Measurements from ENCODE around the gene ESYT2. TPM values are rescaled to one million over a fixed set of nuclear protein-coding genes. Genes with fewer than 3 reads are reported as not detected.

ESYT2 gene
- total RNA-seq, 5 donors from 2014 or later (not counting 1 experiment from before 2014, with no cell fraction given), result 99.0 to 122 (median 116) TPM

- H3K9me3 ChIP-seq, result no peaks in the 10 kb centered on the region
- DNase-seq (no peak), ATAC-seq (replicated peaks in 1 of 4) (no peak)
- no peak overlapping the region for H3K27ac ChIP-seq (ENCODE audit: low read length)
- Mint-ChIP-seq H3K4me1 (peaks cover 28 to 46% (median 40%) of the 10 kb centered on the region in 3 donors), H3K36me3 (peaks cover 63% of the 10 kb centered on the region), H3K9me3 (no peaks in the 10 kb centered on the region), H3K4me3 (no peak overlapping the region), H3K27me3 (no peaks in the 10 kb centered on the region), H3K27ac (peak overlapping the region in 1 of 2 donors; percentile 2)
- POLR2A ChIA-PET, result interaction anchor here in 1 of 2 donors (0.7 kb wide), 1 partner anchor 76 kb away, joined by 3 read pairs; no protein-coding TSS in a partner anchor
- H3K36me3 ChIP-seq (ENCODE audit: control insufficient read depth in 2 of 2, extremely low read depth in 1 of 2, insufficient read depth in 1 of 2, low read length in 1 of 2), result peaks cover 3 to 63% of the 10 kb centered on the region in 2 donors
- 96% methylated on average over 11 of the region's 11 CpGs for WGBS (ENCODE audit: insufficient coverage)
- H3K4me3 ChIP-seq (ENCODE audit: control insufficient read depth in 1 of 2, extremely low read depth in 1 of 2, low read length in 1 of 2), result no peak overlapping the region
- H3K27me3 ChIP-seq (replicated peaks in 1 of 2; ENCODE audit: control insufficient read depth in 2 of 2, extremely low read depth in 1 of 2, insufficient read depth in 2 of 2, low read length in 1 of 2), result no peaks in the 10 kb centered on the region
- H3K4me1 ChIP-seq (ENCODE audit: control insufficient read depth in 1 of 2, extremely low read depth in 1 of 2, insufficient read depth in 2 of 2, low read length in 2 of 2), result peaks cover 7 to 22% of the 10 kb centered on the region in 2 experiments
- CTCF ChIA-PET, result no interaction called here
Measured at GRCh38 chr7:158772916-158773315, 56.4 kb downstream of the ESYT2 start.

- Mint-ChIP-seq H3K9me3 (no peaks in the 10 kb centered on the region), H3K4me1 (peaks cover 27 to 33% (median 30%) of the 10 kb centered on the region in 3 donors), H3K27ac (peak overlapping the region in 1 of 2 donors; percentile 64), H3K4me3 (no peak overlapping the region), H3K36me3 (peaks cover 62% of the 10 kb centered on the region), H3K27me3 (no peaks in the 10 kb centered on the region)
- ChIA-PET CTCF (no interaction called here), POLR2A (interaction anchor here in 1 of 2 donors (0.7 kb wide), 1 partner anchor 18 kb away, joined by 5 read pairs; no protein-coding TSS in a partner anchor)
- Histone ChIP-seq H3K27ac (ENCODE audit: low read length) (no peak overlapping the region), H3K4me3 (ENCODE audit: control insufficient read depth in 1 of 2, extremely low read depth in 1 of 2, low read length in 1 of 2) (no peak overlapping the region), H3K9me3 (no peaks in the 10 kb centered on the region), H3K4me1 (ENCODE audit: control insufficient read depth in 1 of 2, extremely low read depth in 1 of 2, insufficient read depth in 2 of 2, low read length in 2 of 2) (peaks cover 4 to 19% of the 10 kb centered on the region in 2 experiments), H3K36me3 (ENCODE audit: control insufficient read depth in 2 of 2, extremely low read depth in 1 of 2, insufficient read depth in 1 of 2, low read length in 1 of 2) (peaks cover 8 to 68% of the 10 kb centered on the region in 2 donors), H3K27me3 (replicated peaks in 1 of 2; ENCODE audit: control insufficient read depth in 2 of 2, extremely low read depth in 1 of 2, insufficient read depth in 2 of 2, low read length in 1 of 2) (no peaks in the 10 kb centered on the region)
- DNase-seq (no peak), ATAC-seq (replicated peaks in 1 of 4) (peak in 1 of 4 experiments; percentile 11)
- 95% methylated on average over 14 of the region's 16 CpGs for WGBS (ENCODE audit: insufficient coverage)
Measured at GRCh38 chr7:158771213-158771834, 58.0 kb downstream of the ESYT2 start.

- Mint-ChIP-seq H3K9me3 (no peaks in the 10 kb centered on the region), H3K4me3 (no peak overlapping the region), H3K27ac (no peak overlapping the region), H3K27me3 (no peaks in the 10 kb centered on the region), H3K36me3 (peaks cover 55% of the 10 kb centered on the region), H3K4me1 (peaks cover 4 to 13% (median 11%) of the 10 kb centered on the region in 3 donors)
- no peak for ATAC-seq (replicated peaks in 1 of 4)
- no peak for DNase-seq
- Histone ChIP-seq H3K4me1 (ENCODE audit: control insufficient read depth in 1 of 2, extremely low read depth in 1 of 2, insufficient read depth in 2 of 2, low read length in 2 of 2) (no peaks in the 10 kb centered on the region), H3K27ac (ENCODE audit: low read length) (no peak overlapping the region), H3K36me3 (ENCODE audit: control insufficient read depth in 2 of 2, extremely low read depth in 1 of 2, insufficient read depth in 1 of 2, low read length in 1 of 2) (peaks cover 9 to 70% of the 10 kb centered on the region in 2 donors), H3K27me3 (replicated peaks in 1 of 2; ENCODE audit: control insufficient read depth in 2 of 2, extremely low read depth in 1 of 2, insufficient read depth in 2 of 2, low read length in 1 of 2) (no peaks in the 10 kb centered on the region), H3K9me3 (no peaks in the 10 kb centered on the region), H3K4me3 (ENCODE audit: control insufficient read depth in 1 of 2, extremely low read depth in 1 of 2, low read length in 1 of 2) (no peak overlapping the region)
- CTCF ChIA-PET, result interaction anchor here in 1 of 2 donors (1.7 kb wide), 1 partner anchor 210 kb away, joined by 3 read pairs; no protein-coding TSS in a partner anchor
- POLR2A ChIA-PET, result no interaction called here
- no CpG with 5 or more reads among the region's 4 CpGs for whole genome bisulfite sequencing (ENCODE audit: insufficient coverage)
Measured at GRCh38 chr7:158767707-158768106, 61.6 kb downstream of the ESYT2 start.

- peaks cover 9 to 72% of the 10 kb centered on the region in 2 donors for H3K36me3 ChIP-seq (ENCODE audit: control insufficient read depth in 2 of 2, extremely low read depth in 1 of 2, insufficient read depth in 1 of 2, low read length in 1 of 2)
- CTCF ChIA-PET, result interaction anchor here in 1 of 2 donors (0.8 to 1.7 kb wide), 2 partner anchors 94 to 211 kb away, joined by 3 read pairs; no protein-coding TSS in a partner anchor
- Mint-ChIP-seq H3K4me1 (peaks cover 4 to 13% (median 9%) of the 10 kb centered on the region in 3 donors), H3K27ac (peak overlapping the region; percentile 31 to 52), H3K27me3 (no peaks in the 10 kb centered on the region), H3K36me3 (peaks cover 53% of the 10 kb centered on the region), H3K9me3 (no peaks in the 10 kb centered on the region), H3K4me3 (no peak overlapping the region)
- H3K27ac ChIP-seq (ENCODE audit: low read length), result no peak overlapping the region
- H3K4me1 ChIP-seq (ENCODE audit: control insufficient read depth in 1 of 2, extremely low read depth in 1 of 2, insufficient read depth in 2 of 2, low read length in 2 of 2), result no peaks in the 10 kb centered on the region
- DNase-seq (no peak), ATAC-seq (replicated peaks in 1 of 4) (no peak)
- POLR2A ChIA-PET, result no interaction called here
- H3K9me3 ChIP-seq, result no peaks in the 10 kb centered on the region
- H3K27me3 ChIP-seq (replicated peaks in 1 of 2; ENCODE audit: control insufficient read depth in 2 of 2, extremely low read depth in 1 of 2, insufficient read depth in 2 of 2, low read length in 1 of 2), result no peaks in the 10 kb centered on the region
- no CpG with 5 or more reads among the region's 6 CpGs for WGBS (ENCODE audit: insufficient coverage)
- H3K4me3 ChIP-seq (ENCODE audit: control insufficient read depth in 1 of 2, extremely low read depth in 1 of 2, low read length in 1 of 2), result no peak overlapping the region
Measured at GRCh38 chr7:158766570-158767281, 62.6 kb downstream of the ESYT2 start.

- ChIA-PET CTCF (no interaction called here), POLR2A (interaction anchor here in 1 of 2 donors (0.6 kb wide), 1 partner anchor 12 kb away, joined by 6 read pairs; no protein-coding TSS in a partner anchor)
- Histone ChIP-seq H3K4me1 (ENCODE audit: control insufficient read depth in 1 of 2, extremely low read depth in 1 of 2, insufficient read depth in 2 of 2, low read length in 2 of 2) (no peaks in the 10 kb centered on the region), H3K27me3 (replicated peaks in 1 of 2; ENCODE audit: control insufficient read depth in 2 of 2, extremely low read depth in 1 of 2, insufficient read depth in 2 of 2, low read length in 1 of 2) (no peaks in the 10 kb centered on the region), H3K4me3 (ENCODE audit: control insufficient read depth in 1 of 2, extremely low read depth in 1 of 2, low read length in 1 of 2) (no peak overlapping the region), H3K36me3 (ENCODE audit: control insufficient read depth in 2 of 2, extremely low read depth in 1 of 2, insufficient read depth in 1 of 2, low read length in 1 of 2) (peaks cover 9 to 79% of the 10 kb centered on the region in 2 donors), H3K9me3 (no peaks in the 10 kb centered on the region), H3K27ac (ENCODE audit: low read length) (no peak overlapping the region)
- ATAC-seq (replicated peaks in 1 of 4), result no peak
- Mint-ChIP-seq H3K4me1 (peaks cover 2 to 13% (median 9%) of the 10 kb centered on the region in 3 donors), H3K9me3 (no peaks in the 10 kb centered on the region), H3K27ac (no peak overlapping the region), H3K27me3 (no peaks in the 10 kb centered on the region), H3K4me3 (no peak overlapping the region), H3K36me3 (peaks cover 62% of the 10 kb centered on the region)
- WGBS (ENCODE audit: insufficient coverage), result 96% methylated on average over 6 of the region's 7 CpGs
- no peak for DNase-seq
Measured at GRCh38 chr7:158765020-158765419, 64.3 kb downstream of the ESYT2 start.

GRCh38 chr7:158763454-158764033, 65.8 kb downstream of the ESYT2 start:
- Mint-ChIP-seq H3K4me3 (no peak overlapping the region), H3K9me3 (no peaks in the 10 kb centered on the region), H3K27me3 (no peaks in the 10 kb centered on the region), H3K4me1 (peaks cover 2 to 6% (median 4%) of the 10 kb centered on the region in 3 donors), H3K36me3 (peaks cover 64% of the 10 kb centered on the region), H3K27ac (no peak overlapping the region)
- H3K27me3 ChIP-seq (replicated peaks in 1 of 2; ENCODE audit: control insufficient read depth in 2 of 2, extremely low read depth in 1 of 2, insufficient read depth in 2 of 2, low read length in 1 of 2), result no peaks in the 10 kb centered on the region
- no peaks in the 10 kb centered on the region for H3K9me3 ChIP-seq
- DNase-seq (no peak), ATAC-seq (replicated peaks in 1 of 4) (no peak)
- H3K36me3 ChIP-seq (ENCODE audit: control insufficient read depth in 2 of 2, extremely low read depth in 1 of 2, insufficient read depth in 1 of 2, low read length in 1 of 2), result peaks cover 6 to 83% of the 10 kb centered on the region in 2 donors
- ChIA-PET POLR2A (no interaction called here), CTCF (no interaction called here)
- H3K27ac ChIP-seq (ENCODE audit: low read length), result no peak overlapping the region
- no peak overlapping the region for H3K4me3 ChIP-seq (ENCODE audit: control insufficient read depth in 1 of 2, extremely low read depth in 1 of 2, low read length in 1 of 2)
- WGBS (ENCODE audit: insufficient coverage), result 96% methylated on average over 11 of the region's 14 CpGs
- no peaks in the 10 kb centered on the region for H3K4me1 ChIP-seq (ENCODE audit: control insufficient read depth in 1 of 2, extremely low read depth in 1 of 2, insufficient read depth in 2 of 2, low read length in 2 of 2)

Data from T-cell (primary cell).